HCT116 (cell line): ENCODE data around the gene WFDC5. TPM values are rescaled to one million over a fixed set of nuclear protein-coding genes. Genes with fewer than 3 reads are reported as not detected.

Experiments used
- ATAC-seq: fragments of 200-7000 bp; cut with Tn5 transposase; 2 replicates; pipeline ENCODE4 v1.9.1; 2020; ENCODE audit warnings: mild to moderate bottlenecking, moderate library complexity
- BruUV-seq: library from RNA; stranded (reverse); fragments of 400-500 nt; replicated peaks from 2 replicates; lab custom pipeline; 2021; lab: Mats Ljungman, UMichigan
- CTCF ChIA-PET: fragments of 300-600 bp; sonication (Branson Sonifier 250); formaldehyde crosslinking; loops from one replicate; lab custom pipeline; 2021; ENCODE audit warnings: antibody characterized with exemption; lab: Charles Lee
- POLR2A ChIA-PET: fragments of 300-600, 350-600 bp; sonication (Branson Sonifier 250); formaldehyde crosslinking; loops from one replicate; lab custom pipeline; 2021; ENCODE audit warnings: antibody characterized with exemption; lab: Charles Lee
- RAD21 ChIA-PET, 2 experiments: fragments of 300-600 bp; sonication (Branson Sonifier 250); formaldehyde crosslinking; loops; one replicate each; lab custom pipeline; 2023; ENCODE audit warnings: low total read pairs in 2 of 2; ENCODE audit not compliant: uncharacterized antibody in 2 of 2, unreplicated experiment in 2 of 2, low non-redundant PET in 1 of 2; lab: Charles Lee
- DNase-seq: peaks from one replicate; pipeline ENCODE4 v3.0.0-alpha.2; 2010; ENCODE audit warnings: low read depth, low spot score
- H2AFZ ChIP-seq: fragments of 200-600 bp; shearing (Covaris generic), sonication (generic); 2 replicates; pipeline ENCODE4 v1.6.1; 2017; ENCODE audit warnings: low read depth, mixed run types, mixed read lengths, antibody characterized with exemption, low read length; ENCODE audit not compliant: poor library complexity, severe bottlenecking
- H3K27ac ChIP-seq: 2 replicates; pipeline ENCODE4 v1.5.1; 2012; ENCODE audit warnings: low read depth, low read length
- H3K27me3 ChIP-seq: fragments of 200-600 bp; sonication (generic); 2 replicates; pipeline ENCODE4 v1.6.1; 2016; ENCODE audit warnings: mixed run types, low read length, mixed read lengths; ENCODE audit not compliant: insufficient read depth
- H3K36me3 ChIP-seq, 2 experiments: fragments of 200-500 bp in 1 of 2; fragments of 200-600 bp in 1 of 2; sonication (Bioruptor generic) in 1 of 2; sonication (generic) in 1 of 2; 2 replicates each; pipeline versions ENCODE4 v1.5.1 to v1.6.1; 2014 to 2016; ENCODE audit warnings: low read length in 2 of 2, inconsistent platforms in 1 of 2, mixed read lengths in 1 of 2, mixed run types in 1 of 2; ENCODE audit not compliant: insufficient read depth in 2 of 2, control insufficient read depth in 1 of 2
- H3K4me1 ChIP-seq, 2 experiments: fragments of 200-600 bp in 1 of 2; sonication (generic) in 1 of 2; 2 replicates each; pipeline versions ENCODE4 v1.5.1 to v1.6.1; 2012 to 2017; ENCODE audit warnings: low read length in 2 of 2, inconsistent platforms in 1 of 2, mild to moderate bottlenecking in 1 of 2, mixed read lengths in 1 of 2, mixed run types in 1 of 2, moderate library complexity in 1 of 2; ENCODE audit not compliant: insufficient read depth in 2 of 2, control insufficient read depth in 1 of 2
- H3K4me2 ChIP-seq: fragments of 200-600 bp; sonication (generic); 2 replicates; pipeline ENCODE4 v1.6.1; 2017; ENCODE audit warnings: mixed run types, low read length, mixed read lengths
- H3K4me3 ChIP-seq, 2 experiments: fragments of 200-600 bp in 1 of 2; sonication (generic) in 1 of 2; replicated peaks in 1 of 2; 2 replicates each; pipeline ENCODE4 v1.5.1; 2011 to 2016; ENCODE audit warnings: low read length in 2 of 2, control low read depth in 1 of 2, low read depth in 1 of 2, mild to moderate bottlenecking in 1 of 2, mixed read lengths in 1 of 2, mixed run types in 1 of 2
- H3K79me2 ChIP-seq: fragments of 200-600 bp; sonication (generic); 2 replicates; pipeline ENCODE4 v1.6.1; 2017; ENCODE audit warnings: mild to moderate bottlenecking, mixed run types, low read length, moderate library complexity, mixed read lengths; ENCODE audit not compliant: insufficient read depth
- H3K9ac ChIP-seq: fragments of 200-600 bp; sonication (generic); 2 replicates; pipeline ENCODE4 v1.6.1; 2016; ENCODE audit warnings: low read length, mixed read lengths
- H3K9me2 ChIP-seq: fragments of 200-600 bp; sonication (generic), shearing (Covaris generic); 2 replicates; pipeline ENCODE4 v1.6.1; 2017; ENCODE audit warnings: mixed run types, mild to moderate bottlenecking, moderate library complexity; ENCODE audit not compliant: insufficient read depth
- H3K9me3 ChIP-seq, 2 experiments: fragments of 200-500 bp in 1 of 2; fragments of 200-600 bp in 1 of 2; sonication (Bioruptor generic) in 1 of 2; sonication (generic) in 1 of 2; 2 replicates each; pipeline ENCODE4 v1.6.1; 2014 to 2017; ENCODE audit warnings: low read length in 2 of 2, mixed read lengths in 2 of 2, inconsistent platforms in 1 of 2, low read depth in 1 of 2, mild to moderate bottlenecking in 1 of 2, mixed run types in 1 of 2, moderate library complexity in 1 of 2; ENCODE audit not compliant: control insufficient read depth in 1 of 2, insufficient read depth in 1 of 2
- H4K20me1 ChIP-seq: fragments of 200-600 bp; sonication (generic), shearing (Covaris generic); 2 replicates; pipeline ENCODE4 v1.6.1; 2017; ENCODE audit warnings: mixed run types, mild to moderate bottlenecking, moderate library complexity; ENCODE audit not compliant: insufficient read depth
- CBX3 ChIP-seq: IDR thresholded peaks from 2 replicates; pipeline ENCODE4 v1.6.1; 2012; ENCODE audit warnings: low read depth
- CEBPB ChIP-seq: IDR thresholded peaks from 2 replicates; pipeline ENCODE4 v1.6.1; 2012; ENCODE audit warnings: low read depth
- CTCF ChIP-seq, 3 experiments: fragments of 200-600 bp in 1 of 3; sonication (generic) in 1 of 3; IDR thresholded peaks in 2 of 3; conservative IDR thresholded peaks in 1 of 3; 2 replicates each; pipeline ENCODE4 v1.5.1; 2012 to 2017; ENCODE audit warnings: low read depth in 2 of 3, low read length in 2 of 3, antibody characterized with exemption in 1 of 3, borderline replicate concordance in 1 of 3, control low read depth in 1 of 3, mild to moderate bottlenecking in 1 of 3, mixed read lengths in 1 of 3, mixed run types in 1 of 3, moderate library complexity in 1 of 3; ENCODE audit not compliant: insufficient read depth in 1 of 3
- EGR1 ChIP-seq: IDR thresholded peaks from 2 replicates; pipeline ENCODE4 v1.6.1; 2012; ENCODE audit warnings: low read depth
- ELF1 ChIP-seq: IDR thresholded peaks from 2 replicates; pipeline ENCODE4 v1.6.1; 2012; ENCODE audit warnings: low read depth, borderline replicate concordance
- SIN3A ChIP-seq: IDR thresholded peaks from 2 replicates; pipeline ENCODE4 v1.6.1; 2012; ENCODE audit warnings: low read depth
- SRF ChIP-seq: IDR thresholded peaks from 2 replicates; pipeline ENCODE4 v1.6.1; 2012; ENCODE audit warnings: low read depth
- TCF7L2 ChIP-seq: IDR thresholded peaks from 2 replicates; pipeline ENCODE4 v1.7.0; 2011; ENCODE audit warnings: borderline replicate concordance, inconsistent platforms; ENCODE audit not compliant: insufficient read depth, insufficient read length; ENCODE audit errors: extremely low read depth
- ZFX ChIP-seq: fragments of 450-650 bp; IDR thresholded peaks from 2 replicates; pipeline ENCODE4 v1.6.1; 2017
- ZNF274 ChIP-seq: fragments of 200-500 bp; sonication (Bioruptor generic); IDR thresholded peaks from 2 replicates; pipeline ENCODE4 v1.6.1; 2014; ENCODE audit warnings: mild to moderate bottlenecking, low read depth, low read length, inconsistent platforms
- intact Hi-C: fragments of 100-400 bp; cut with micrococcal nuclease; formaldehyde crosslinking; loops from 2 replicates; pipeline ENCODE4 v1.10.0; 2022
- total RNA-seq: library from RNA; stranded (reverse); gene quantifications from one replicate; pipeline ENCODE4 v1.2.1, GENCODE V29; 2021; ENCODE audit not compliant: unreplicated experiment
- TF ChIP-seq, protein P1 (sequence below): IDR thresholded peaks from 2 replicates; pipeline ENCODE4 v1.6.1; 2012
- TF ChIP-seq, protein P2 (sequence below): IDR thresholded peaks from 2 replicates; pipeline ENCODE4 v1.6.1; 2012
- TF ChIP-seq, protein P3 (sequence below): IDR thresholded peaks from 2 replicates; pipeline ENCODE4 v1.6.1; 2012; ENCODE audit warnings: low read depth

The WFDC5 gene
- total RNA-seq, 1 experiment from 2014 or later: not detected

DNA sequence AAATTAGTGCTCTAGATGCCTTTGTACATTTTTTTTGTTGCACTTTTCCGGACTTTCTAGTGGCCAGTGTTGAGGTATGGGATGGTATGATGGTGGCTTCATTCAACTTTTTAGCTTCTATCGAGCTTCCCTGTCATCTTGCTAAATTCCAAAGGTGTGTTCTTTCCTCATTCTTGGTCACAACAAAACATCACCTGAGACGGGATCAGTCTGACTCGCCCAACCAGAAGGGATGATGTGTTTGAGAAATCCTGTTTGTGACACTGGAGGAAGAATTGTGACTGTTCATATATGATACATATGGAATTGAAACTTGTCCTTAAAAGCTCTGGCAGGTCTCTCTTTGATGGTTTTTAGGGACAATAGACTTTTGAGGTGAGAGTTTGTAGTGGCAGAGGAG, 47.9 kb downstream of the WFDC5 start:
- RAD21 ChIA-PET: no interaction called here
- Histone ChIP-seq H3K36me3 (no peaks in the 10 kb centered on the region), H3K27ac (no peak overlapping the region), H4K20me1 (no peaks in the 10 kb centered on the region), H3K9ac (no peak overlapping the region), H3K27me3 (no peaks in the 10 kb centered on the region), H2AFZ (no peak overlapping the region), H3K4me1 (peaks cover 8 to 10% of the 10 kb centered on the region in 2 experiments; a peak in 3 of 4 replicates), H3K4me3 (no peak overlapping the region), H3K79me2 (peaks cover 5% of the 10 kb centered on the region), H3K9me3 (no peaks in the 10 kb centered on the region), H3K4me2 (no peak overlapping the region), H3K9me2 (no peaks in the 10 kb centered on the region)
- CTCF ChIA-PET: interaction anchor here (1.2 to 1.6 kb wide), 2 partner anchors 23 to 28 kb away, joined by 3 to 4 read pairs; no protein-coding TSS in a partner anchor
- ATAC-seq (no peak), DNase-seq (no peak)
- TF ChIP-seq ZFX (no peak), TCF7L2 (no peak), CBX3 (no peak)
- intact Hi-C loops: no loop called here
- no TSS peak for BruUV-seq
- POLR2A ChIA-PET: interaction anchor here (0.6 kb wide), 1 partner anchor 12 kb away, joined by 3 read pairs; no protein-coding TSS in a partner anchor

GRCh38 chr20:45066372-45066771, 48.6 kb downstream of the WFDC5 start:
- Histone ChIP-seq H3K9ac (no peak overlapping the region), H2AFZ (no peak overlapping the region), H3K9me2 (no peaks in the 10 kb centered on the region), H3K36me3 (no peaks in the 10 kb centered on the region), H3K79me2 (peaks cover 5% of the 10 kb centered on the region; the same call in 1 of the 2 replicates), H3K27ac (no peak overlapping the region), H3K27me3 (no peaks in the 10 kb centered on the region), H3K4me1 (peaks cover 7 to 11% of the 10 kb centered on the region in 2 experiments; a peak in 3 of 4 replicates), H3K4me3 (no peak overlapping the region), H3K4me2 (no peak overlapping the region), H3K9me3 (no peaks in the 10 kb centered on the region), H4K20me1 (no peaks in the 10 kb centered on the region)
- ChIA-PET POLR2A (no interaction called here), RAD21 (no interaction called here), CTCF (interaction anchor here (0.6 to 1.0 kb wide), 2 partner anchors 22 to 234 kb away, joined by 3 to 4 read pairs; no protein-coding TSS in a partner anchor)
- intact Hi-C loops: no loop called here
- no TSS peak for BruUV-seq
- ATAC-seq (no peak), DNase-seq (no peak)
- TF ChIP-seq ELF1 (no peak), SRF (no peak), SIN3A (no peak), ZNF274 (no peak), CEBPB (no peak), EGR1 (no peak), CTCF (IDR thresholded peaks at IDR 0.05 in 2 of 3, conservative IDR thresholded peaks at IDR 0.05 in 1 of 3; ENCODE audit: borderline replicate concordance in 1 of 3, insufficient read depth in 1 of 3, low read depth in 2 of 3, low read length in 2 of 3) (no peak)
- TF ChIP-seq, protein P1, sequence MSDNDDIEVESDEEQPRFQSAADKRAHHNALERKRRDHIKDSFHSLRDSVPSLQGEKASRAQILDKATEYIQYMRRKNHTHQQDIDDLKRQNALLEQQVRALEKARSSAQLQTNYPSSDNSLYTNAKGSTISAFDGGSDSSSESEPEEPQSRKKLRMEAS: no peak
- TF ChIP-seq, protein P2, sequence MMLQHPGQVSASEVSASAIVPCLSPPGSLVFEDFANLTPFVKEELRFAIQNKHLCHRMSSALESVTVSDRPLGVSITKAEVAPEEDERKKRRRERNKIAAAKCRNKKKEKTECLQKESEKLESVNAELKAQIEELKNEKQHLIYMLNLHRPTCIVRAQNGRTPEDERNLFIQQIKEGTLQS: no peak
- TF ChIP-seq, protein P3, sequence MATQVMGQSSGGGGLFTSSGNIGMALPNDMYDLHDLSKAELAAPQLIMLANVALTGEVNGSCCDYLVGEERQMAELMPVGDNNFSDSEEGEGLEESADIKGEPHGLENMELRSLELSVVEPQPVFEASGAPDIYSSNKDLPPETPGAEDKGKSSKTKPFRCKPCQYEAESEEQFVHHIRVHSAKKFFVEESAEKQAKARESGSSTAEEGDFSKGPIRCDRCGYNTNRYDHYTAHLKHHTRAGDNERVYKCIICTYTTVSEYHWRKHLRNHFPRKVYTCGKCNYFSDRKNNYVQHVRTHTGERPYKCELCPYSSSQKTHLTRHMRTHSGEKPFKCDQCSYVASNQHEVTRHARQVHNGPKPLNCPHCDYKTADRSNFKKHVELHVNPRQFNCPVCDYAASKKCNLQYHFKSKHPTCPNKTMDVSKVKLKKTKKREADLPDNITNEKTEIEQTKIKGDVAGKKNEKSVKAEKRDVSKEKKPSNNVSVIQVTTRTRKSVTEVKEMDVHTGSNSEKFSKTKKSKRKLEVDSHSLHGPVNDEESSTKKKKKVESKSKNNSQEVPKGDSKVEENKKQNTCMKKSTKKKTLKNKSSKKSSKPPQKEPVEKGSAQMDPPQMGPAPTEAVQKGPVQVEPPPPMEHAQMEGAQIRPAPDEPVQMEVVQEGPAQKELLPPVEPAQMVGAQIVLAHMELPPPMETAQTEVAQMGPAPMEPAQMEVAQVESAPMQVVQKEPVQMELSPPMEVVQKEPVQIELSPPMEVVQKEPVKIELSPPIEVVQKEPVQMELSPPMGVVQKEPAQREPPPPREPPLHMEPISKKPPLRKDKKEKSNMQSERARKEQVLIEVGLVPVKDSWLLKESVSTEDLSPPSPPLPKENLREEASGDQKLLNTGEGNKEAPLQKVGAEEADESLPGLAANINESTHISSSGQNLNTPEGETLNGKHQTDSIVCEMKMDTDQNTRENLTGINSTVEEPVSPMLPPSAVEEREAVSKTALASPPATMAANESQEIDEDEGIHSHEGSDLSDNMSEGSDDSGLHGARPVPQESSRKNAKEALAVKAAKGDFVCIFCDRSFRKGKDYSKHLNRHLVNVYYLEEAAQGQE: no peak
